A549 (cell line): ENCODE data around the gene TACC2. TPM values are rescaled to one million over a fixed set of nuclear protein-coding genes. Genes with fewer than 3 reads are reported as not detected.
A peak's percentile ranks its signal among the peaks of the same experiment; 100 is the strongest.

ENCODE experiments used
- ATAC-seq, 2 experiments: fragments of 200-7000 bp in 1 of 2; fragments of >200 bp in 1 of 2; cut with Nextera tagmentation in 1 of 2; cut with Tn5 transposase in 1 of 2; 3 replicates each; pipeline versions ENCODE4 v1.8.0 to v1.9.1; 2018 to 2020; ENCODE audit warnings: mild to moderate bottlenecking in 1 of 2, moderate library complexity in 1 of 2
- CTCF ChIA-PET: fragments of 300-600 bp; sonication (Branson Sonifier 250); formaldehyde crosslinking; extraction: SDS; loops from one replicate; lab custom pipeline; 2021; ENCODE audit warnings: antibody characterized with exemption, inconsistent platforms; lab: Yijun Ruan, JAX
- POLR2A ChIA-PET: fragments of 350-600 bp; formaldehyde crosslinking; extraction: SDS; loops from one replicate; lab custom pipeline; 2021; ENCODE audit warnings: antibody characterized with exemption, inconsistent platforms; lab: Yijun Ruan, JAX
- DNase-seq, 2 experiments: peaks; one replicate each; pipeline versions ENCODE4 v3.0.0 to v3.0.0-alpha.2; 2011 to 2016; ENCODE audit warnings: low read depth in 1 of 2, low spot score in 1 of 2
- FAIRE-seq: peaks from 2 replicates; lab custom pipeline; 2011; peaks lifted over from hg19 to GRCh38; lab: Jason Lieb, UNC
- H3K27ac ChIP-seq, 2 experiments: fragments of >200 bp; sonication (Bioruptor Twin); formaldehyde crosslinking; 3 replicates each; pipeline ENCODE4 v1.5.1; 2016 to 2017
- H3K4me1 ChIP-seq: fragments of >200 bp; sonication (Bioruptor Twin); formaldehyde crosslinking; 3 replicates; pipeline ENCODE4 v1.6.1; 2016
- H3K4me2 ChIP-seq: fragments of >200 bp; sonication (Bioruptor Twin); formaldehyde crosslinking; 3 replicates; pipeline ENCODE4 v1.6.1; 2016
- H3K4me3 ChIP-seq: fragments of >200 bp; sonication (Bioruptor Twin); formaldehyde crosslinking; 3 replicates; pipeline ENCODE4 v1.5.1; 2016
- H3K9me3 ChIP-seq: fragments of >200 bp; sonication (Bioruptor Twin); formaldehyde crosslinking; 3 replicates; pipeline ENCODE4 v1.6.1; 2016
- BCL3 ChIP-seq: fragments of >200 bp; sonication (Bioruptor Twin); formaldehyde crosslinking; IDR thresholded peaks from 3 replicates; pipeline ENCODE4 v1.6.1; 2016
- CHD4 ChIP-seq: fragments of 200-600 bp; sonication (generic); IDR thresholded peaks from 2 replicates; pipeline ENCODE4 v1.6.1; 2016; ENCODE audit warnings: antibody characterized with exemption, mild to moderate bottlenecking, borderline replicate concordance
- CTCF ChIP-seq: fragments of >200 bp; sonication (Bioruptor Twin); formaldehyde crosslinking; IDR thresholded peaks from 3 replicates; pipeline ENCODE4 v1.5.1; 2016
- EHMT2 ChIP-seq: fragments of 200-600 bp; sonication (generic); IDR thresholded peaks from 2 replicates; pipeline ENCODE4 v1.6.1; 2016; ENCODE audit warnings: antibody characterized with exemption, low read depth, mild to moderate bottlenecking, moderate library complexity
- ELK1 ChIP-seq: fragments of 150-350 bp; IDR thresholded peaks from 2 replicates; pipeline ENCODE4 v1.6.1; 2014; ENCODE audit warnings: low read depth, mild to moderate bottlenecking, low read length
- FOSB ChIP-seq: fragments of 250-450 bp; sonication (Bioruptor Pico); IDR thresholded peaks from 2 replicates; pipeline ENCODE4 v1.5.0; 2020; ENCODE audit warnings: mild to moderate bottlenecking, moderate library complexity
- FOSL2 ChIP-seq, 2 experiments: fragments of 450-650 bp in 1 of 2; fragments of >200 bp in 1 of 2; sonication (Bioruptor Twin) in 1 of 2; formaldehyde crosslinking; IDR thresholded peaks; 2 replicates each; pipeline versions ENCODE4 v1.5.0 to v1.6.1; 2016 to 2020; ENCODE audit warnings: mild to moderate bottlenecking in 1 of 2, moderate library complexity in 1 of 2
- GATA3 ChIP-seq: IDR thresholded peaks from 2 replicates; pipeline ENCODE4 v1.6.1; 2012; ENCODE audit warnings: borderline replicate concordance
- MAFK ChIP-seq: fragments of 450-650 bp; IDR thresholded peaks from 2 replicates; pipeline ENCODE4 v1.6.1; 2014; ENCODE audit not compliant: partially characterized antibody
- MAZ ChIP-seq: fragments of 150-350 bp; IDR thresholded peaks from 2 replicates; pipeline ENCODE4 v1.6.1; 2014; ENCODE audit warnings: antibody characterized with exemption, low read depth, low read length, borderline replicate concordance
- MYC ChIP-seq: IDR thresholded peaks from 2 replicates; pipeline ENCODE4 v1.6.1; 2012; ENCODE audit warnings: mild to moderate bottlenecking, inconsistent platforms, low read length, improper control_type of control experiment, borderline replicate concordance
- NPAS2 ChIP-seq: fragments of 250-450 bp; sonication (Bioruptor Pico); IDR thresholded peaks from 2 replicates; pipeline ENCODE4 v1.8.0; 2022; ENCODE audit warnings: mild to moderate bottlenecking, moderate library complexity, borderline replicate concordance
- NR3C1 ChIP-seq: fragments of >200 bp; sonication (Bioruptor Twin); formaldehyde crosslinking; IDR thresholded peaks from 3 replicates; pipeline ENCODE4 v1.6.1; 2017
- POLR2AphosphoS2 ChIP-seq: conservative IDR thresholded peaks from 2 replicates; pipeline ENCODE4 v1.6.1; 2012; ENCODE audit warnings: low read length, improper control_type of control experiment, inconsistent platforms
- RAD21 ChIP-seq, 2 experiments: fragments of >200 bp in 1 of 2; sonication (Bioruptor Twin) in 1 of 2; formaldehyde crosslinking in 1 of 2; IDR thresholded peaks in 1 of 2; conservative IDR thresholded peaks in 1 of 2; 2 replicates in 1 of 2; 3 replicates in 1 of 2; pipeline ENCODE4 v1.6.1; 2012 to 2018; ENCODE audit warnings: inconsistent platforms in 1 of 2
- SMC3 ChIP-seq: fragments of >200 bp; sonication (Bioruptor Twin); formaldehyde crosslinking; IDR thresholded peaks from 3 replicates; pipeline ENCODE4 v1.6.1; 2018; ENCODE audit warnings: inconsistent platforms
- TP53 ChIP-seq: fragments of 250-450 bp; sonication (Bioruptor Pico); IDR thresholded peaks from 2 replicates; pipeline ENCODE4 v1.5.0; 2021; ENCODE audit warnings: mild to moderate bottlenecking, moderate library complexity
- ZC3H11A ChIP-seq: fragments of 450-650 bp; IDR thresholded peaks from 2 replicates; pipeline ENCODE4 v1.6.1; 2014; ENCODE audit warnings: antibody characterized with exemption, mild to moderate bottlenecking
- ZFP36 ChIP-seq: fragments of 450-650 bp; IDR thresholded peaks from 2 replicates; pipeline ENCODE4 v1.6.1; 2014; ENCODE audit warnings: borderline replicate concordance; ENCODE audit not compliant: partially characterized antibody
- ZNF302 ChIP-seq: fragments of 250-450 bp; sonication (Bioruptor Pico); IDR thresholded peaks from 2 replicates; pipeline ENCODE4 v1.9.0; 2021; ENCODE audit warnings: inconsistent platforms, mild to moderate bottlenecking, moderate library complexity
- ZSCAN20 ChIP-seq: fragments of 250-450 bp; sonication (Bioruptor Pico); IDR thresholded peaks from 2 replicates; pipeline ENCODE4 v1.8.0; 2022; ENCODE audit warnings: mild to moderate bottlenecking, moderate library complexity
- WGBS: methylation state at CpG from one replicate; pipeline ENCODE4 v1.1.6; 2017; ENCODE audit errors: missing lambda C conversion rate; 5-methylcytosine and 5-hydroxymethylcytosine counted together
- polyA plus RNA-seq, 4 experiments: library from polyadenylated mRNA; depleted of rRNA in 3 of 4; stranded (reverse); fragments of >200 nt; fragmentation: RNase III in 1 of 4; extraction: RNeasy Plus Mini Kit Qiagen cat#74134 plus additional on column Dnase treatment in 1 of 4; gene quantifications; 2 replicates in 3 of 4; 3 replicates in 1 of 4; pipeline ENCODE4 v1.2.3, GENCODE V29; 2011 to 2017

Gene TACC2
- polyA plus RNA-seq, 2 of the 4 experiments (the other 2 are of a cell fraction), result 83.3 to 128 TPM

- CTCF ChIA-PET, result interaction anchor here (0.8 to 5.2 kb wide), 6 partner anchors 10 to 288 kb away, joined by 3 to 27 read pairs (median 5); no protein-coding TSS in a partner anchor
- H3K4me1 ChIP-seq, result peaks cover 10% of the 10 kb centered on the region
- no peak for DNase-seq
- no peak for FAIRE-seq
- TF ChIP-seq ZFP36 (no peak), ELK1 (no peak), CTCF (no peak), EHMT2 (no peak), MAFK (no peak), ZSCAN20 (CRISPR knock-in tag) (no peak), POLR2AphosphoS2 (no peak), FOSB (CRISPR knock-in tag) (no peak), CHD4 (no peak), ZNF302 (CRISPR knock-in tag) (no peak), ZC3H11A (no peak), TP53 (CRISPR knock-in tag) (no peak), BCL3 (no peak), MYC (no peak), MAZ (no peak), NR3C1 (no peak), NPAS2 (no peak), FOSL2 (IDR thresholded peaks at IDR 0.05) (no peak), FOSL2 (CRISPR knock-in tag; IDR thresholded peaks at IDR 0.05) (no peak)
- H3K9me3 ChIP-seq, result no peaks in the 10 kb centered on the region
- no peak overlapping the region for H3K27ac ChIP-seq
- no peak overlapping the region for H3K4me2 ChIP-seq
- 88% methylated on average over 10 of the region's 10 CpGs for WGBS
- ATAC-seq, result no peak
- no peak overlapping the region for H3K4me3 ChIP-seq
- POLR2A ChIA-PET, result no interaction called here
Observed at GRCh38 chr10:122277526-122278136, 288.7 kb downstream of the TACC2 start.

GRCh38 chr10:122279725-122280141 is 290.8 kb downstream of the TACC2 start:
- no peak for TF ChIP-seq NR3C1
- TF ChIP-seq CTCF, result peak; percentile 53
- peak; percentile 50 for TF ChIP-seq SMC3
- TF ChIP-seq GATA3, result no peak
- peak; percentile 59 to 80 for TF ChIP-seq RAD21 (conservative IDR thresholded peaks at IDR 0.05 in 1 of 2, IDR thresholded peaks at IDR 0.05 in 1 of 2)
- peak; percentile 33 to 70; a peak in 3 of 6 replicates for ATAC-seq
- H3K4me1 ChIP-seq, result peaks cover 10% of the 10 kb centered on the region
- WGBS, result 69% methylated on average over 8 of the region's 9 CpGs
- DNase-seq, result peak; percentile 24 to 56
- peak; percentile 13 for FAIRE-seq
- H3K4me3 ChIP-seq, result no peak overlapping the region
- POLR2A ChIA-PET, result no interaction called here
- CTCF ChIA-PET, result interaction anchor here (0.6 to 5.2 kb wide), 11 partner anchors 9 to 286 kb away, joined by 3 to 27 read pairs (median 4); partner anchors contain the start of gene BTBD16
- H3K4me2 ChIP-seq, result no peak overlapping the region
- no peak overlapping the region for H3K27ac ChIP-seq
- no peaks in the 10 kb centered on the region for H3K9me3 ChIP-seq
